Activated CD4-positive, alpha-beta T cell treated with anti-CD3 and anti-CD28 coated beads, Interleukin-2, amount 10 ng/mL, durations not matched to agents 24 days and 14 days (primary cell): ENCODE measurements around the gene TLR6. TPM values are rescaled to one million over a fixed set of nuclear protein-coding genes. Genes with fewer than 3 reads are reported as not detected.
"Not testable (repeated sequence)": the region's sequence is repeated elsewhere in the genome, so short reads cannot be mapped to it uniquely, and the experiment has no call there.

Experiments
- DNase-seq: peaks from one replicate; pipeline ENCODE4 v3.0.0; 2022
- H3K27ac Mint-ChIP-seq: one replicate; pipeline ENCODE4 v1.8.0; 2022; ENCODE audit warnings: mild to moderate bottlenecking, mixed read lengths
- H3K27me3 Mint-ChIP-seq: one replicate; pipeline ENCODE4 v1.8.0; 2022; ENCODE audit warnings: mixed read lengths
- H3K36me3 Mint-ChIP-seq: one replicate; pipeline ENCODE4 v1.8.0; 2022; ENCODE audit warnings: low read depth, mild to moderate bottlenecking, mixed read lengths
- H3K4me1 Mint-ChIP-seq: one replicate; pipeline ENCODE4 v1.8.0; 2021; ENCODE audit warnings: mixed read lengths
- H3K4me3 Mint-ChIP-seq: one replicate; pipeline ENCODE4 v1.8.0; 2022; ENCODE audit warnings: mild to moderate bottlenecking, moderate library complexity, mixed read lengths
- H3K9me3 Mint-ChIP-seq: one replicate; pipeline ENCODE4 v1.8.0; 2021; ENCODE audit warnings: mixed read lengths
- intact Hi-C: fragments of 100-400 bp; cut with micrococcal nuclease; formaldehyde crosslinking; loops from one replicate; pipeline ENCODE4 v1.15.1; 2023
- total RNA-seq: library from RNA; stranded (reverse); gene quantifications from 2 replicates; pipeline ENCODE4 v1.2.3, GENCODE V29; 2022

Gene TLR6
- total RNA-seq, 1 donor from 2014 or later = 1.1 TPM

- Mint-ChIP-seq H3K4me3 (no peak overlapping the region), H3K27ac (no peak overlapping the region)
- intact Hi-C loops = no loop called here
Observed at GRCh38 chr4:38822748-38823303, 33.8 kb downstream of the TLR6 start.

GRCh38 chr4:38821739-38822138, 34.9 kb downstream of the TLR6 start:
- Mint-ChIP-seq H3K4me1 (peaks cover 22% of the 10 kb centered on the region), H3K9me3 (peaks cover 29% of the 10 kb centered on the region), H3K27me3 (no peaks in the 10 kb centered on the region), H3K27ac (no peak overlapping the region), H3K4me3 (no peak overlapping the region), H3K36me3 (peaks cover 8% of the 10 kb centered on the region)
- intact Hi-C loops = no loop called here
- DNase-seq = no peak

More at GRCh38 chr4:38822748-38823303, 33.8 kb downstream of the TLR6 start:
- Mint-ChIP-seq H3K27me3 (no peaks in the 10 kb centered on the region), H3K4me1 (peaks cover 22% of the 10 kb centered on the region), H3K9me3 (peaks cover 29% of the 10 kb centered on the region), H3K36me3 (peaks cover 8% of the 10 kb centered on the region)
- DNase-seq = no peak

- Mint-ChIP-seq H3K4me3 (no peak overlapping the region), H3K9me3 (peaks cover 33% of the 10 kb centered on the region), H3K27ac (peak overlapping the region; percentile 8), H3K36me3 (peaks cover 8% of the 10 kb centered on the region), H3K4me1 (peaks cover 22% of the 10 kb centered on the region), H3K27me3 (peaks cover 4% of the 10 kb centered on the region)
- intact Hi-C loops = no loop called here
- DNase-seq = no peak
Observed at GRCh38 chr4:38820329-38821061, 36.1 kb downstream of the TLR6 start.

GRCh38 chr4:38819569-38819968, 37.0 kb downstream of the TLR6 start:
- peaks cover 8% of the 10 kb centered on the region for H3K36me3 Mint-ChIP-seq
- DNase-seq = peak; percentile 53
- intact Hi-C loops = loop anchor here (1.0 to 5.0 kb wide), 2 partner anchors 15 to 68 kb away; partner anchors contain the start of gene TLR1
- peak overlapping the region; percentile 41 for H3K27ac Mint-ChIP-seq
- H3K27me3 Mint-ChIP-seq = peaks cover 4% of the 10 kb centered on the region
- H3K4me1 Mint-ChIP-seq = peaks cover 22% of the 10 kb centered on the region
- peaks cover 32% of the 10 kb centered on the region for H3K9me3 Mint-ChIP-seq
- H3K4me3 Mint-ChIP-seq = peak overlapping the region; percentile 7

GRCh38 chr4:38818441-38818976, 38.1 kb downstream of the TLR6 start:
- Mint-ChIP-seq H3K4me3 (no peak overlapping the region), H3K9me3 (peaks cover 30% of the 10 kb centered on the region), H3K4me1 (peaks cover 22% of the 10 kb centered on the region), H3K27me3 (peaks cover 4% of the 10 kb centered on the region), H3K36me3 (peaks cover 7% of the 10 kb centered on the region), H3K27ac (no peak overlapping the region)
- peak; percentile 49 for DNase-seq
- intact Hi-C loops = loop anchor here (5.0 kb wide), 1 partner anchor 69 kb away; no protein-coding TSS in a partner anchor

DNA sequence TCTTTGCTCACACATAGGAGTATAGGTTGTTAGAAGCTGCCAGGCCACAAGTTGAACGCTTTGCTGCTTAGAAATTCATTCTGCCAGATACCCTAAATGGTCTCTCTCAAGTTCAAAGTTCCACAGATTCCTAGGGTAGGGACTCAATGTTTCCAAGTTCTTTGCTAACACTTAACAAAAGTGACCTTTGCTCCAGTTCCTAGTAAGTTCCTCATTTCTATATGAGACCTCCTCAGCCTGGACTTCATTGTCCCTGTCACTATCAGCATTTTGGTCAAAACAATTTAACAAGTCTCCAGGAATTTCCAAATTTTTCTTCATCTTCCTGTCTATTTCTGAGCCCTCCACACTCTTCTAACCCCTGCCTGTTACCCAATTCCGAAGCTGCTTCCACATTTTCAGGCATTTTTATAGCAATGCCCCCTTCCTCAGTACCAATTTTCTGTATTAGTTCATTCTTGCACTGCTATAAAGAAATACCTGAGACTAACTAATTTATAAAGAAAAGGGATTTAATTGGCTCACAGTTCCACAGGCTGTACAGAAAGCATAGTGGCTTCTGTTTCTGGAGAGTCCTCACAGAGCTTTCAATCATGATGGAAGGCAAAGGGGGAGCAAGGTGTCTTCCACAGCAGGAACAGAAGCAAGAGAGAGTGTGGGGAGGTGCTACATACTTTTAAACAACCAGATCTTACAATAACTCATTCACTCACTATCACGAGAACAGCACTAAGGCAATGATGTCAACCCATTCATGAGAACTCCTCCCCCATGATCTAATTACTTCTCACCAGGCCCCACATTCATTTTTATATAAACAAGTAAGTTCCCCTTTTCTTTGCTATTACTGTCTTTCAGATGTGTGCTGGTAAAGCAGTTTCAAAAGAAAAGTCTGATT, 40.5 kb downstream of the TLR6 start:
- intact Hi-C loops = loop anchor here (5.0 kb wide), 1 partner anchor 71 kb away; no protein-coding TSS in a partner anchor
- Mint-ChIP-seq H3K4me1 (peaks cover 23% of the 10 kb centered on the region), H3K36me3 (no peaks in the 10 kb centered on the region), H3K27me3 (peaks cover 4% of the 10 kb centered on the region), H3K27ac (no peak overlapping the region), H3K4me3 (no peak overlapping the region), H3K9me3 (peaks cover 22% of the 10 kb centered on the region)
- DNase-seq = peak; percentile 42

GRCh38 chr4:38814386-38814785, 42.2 kb downstream of the TLR6 start:
- no peak for DNase-seq
- H3K9me3 Mint-ChIP-seq = peaks cover 22% of the 10 kb centered on the region

DNA sequence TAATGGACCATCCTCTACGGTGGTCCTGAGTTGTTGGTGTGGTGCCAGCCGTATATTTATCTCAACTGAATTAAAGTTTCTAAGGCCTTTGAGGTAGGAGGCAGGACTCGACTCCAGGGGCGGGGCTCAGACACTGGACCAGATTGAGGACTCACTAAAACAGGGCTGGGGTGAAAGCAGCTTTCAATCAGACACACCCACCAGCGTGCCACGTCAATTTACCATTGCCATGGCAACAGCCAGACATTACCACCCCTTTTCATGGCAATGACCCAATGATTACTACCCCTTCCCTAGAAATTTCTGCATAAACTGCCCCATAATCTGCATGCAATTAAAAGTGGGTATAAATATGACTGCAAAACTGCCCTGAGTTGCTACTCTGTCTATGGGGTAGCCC, 45.3 kb downstream of the TLR6 start:
- Mint-ChIP-seq H3K36me3 (no peaks in the 10 kb centered on the region), H3K27ac (no peak overlapping the region), H3K4me3 (no peak overlapping the region), H3K4me1 (peaks cover 2% of the 10 kb centered on the region), H3K9me3 (peaks cover 16% of the 10 kb centered on the region), H3K27me3 (peaks cover 3% of the 10 kb centered on the region)
- peak; percentile 50 for DNase-seq
- intact Hi-C loops = no loop called here

More at GRCh38 chr4:38814386-38814785, 42.2 kb downstream of the TLR6 start:
- Mint-ChIP-seq H3K36me3 (no peaks in the 10 kb centered on the region), H3K27ac (no peak overlapping the region), H3K4me1 (peaks cover 8% of the 10 kb centered on the region), H3K27me3 (peaks cover 4% of the 10 kb centered on the region), H3K4me3 (no peak overlapping the region)
- intact Hi-C loops = no loop called here

GRCh38 chr4:38807462-38807861, 49.2 kb downstream of the TLR6 start:
- intact Hi-C loops, H3K9me3 Mint-ChIP-seq, H3K27ac Mint-ChIP-seq, H3K4me3 Mint-ChIP-seq, H3K27me3 Mint-ChIP-seq, H3K36me3 Mint-ChIP-seq: not testable (repeated sequence)
- peak; percentile 48 for DNase-seq
- H3K4me1 Mint-ChIP-seq = peaks cover 27% of the 10 kb centered on the region

DNA sequence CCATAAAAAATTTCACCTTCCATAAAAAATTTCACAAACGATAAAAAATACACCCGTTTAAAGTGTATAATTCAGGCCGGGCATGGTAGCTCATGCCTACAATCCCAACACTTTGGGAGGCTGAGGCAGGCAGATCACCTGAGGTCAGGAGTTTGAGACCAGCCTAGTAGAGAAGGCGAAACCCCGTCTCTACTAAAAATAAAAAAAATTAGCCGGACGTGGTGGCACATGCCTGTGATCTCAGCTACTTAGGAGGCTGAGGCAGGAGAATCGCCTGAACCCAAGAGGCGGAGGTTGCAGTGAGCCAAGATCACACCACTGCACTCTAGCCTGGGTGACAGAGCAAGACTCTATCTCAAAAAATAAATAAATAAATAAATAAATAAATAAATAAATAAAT, 50.4 kb downstream of the TLR6 start:
- H3K27me3 Mint-ChIP-seq, DNase-seq, intact Hi-C loops, H3K4me3 Mint-ChIP-seq, H3K27ac Mint-ChIP-seq: not testable (repeated sequence)
- Mint-ChIP-seq H3K9me3 (peaks cover 13% of the 10 kb centered on the region), H3K36me3 (peaks cover 21% of the 10 kb centered on the region), H3K4me1 (peaks cover 29% of the 10 kb centered on the region)

DNA sequence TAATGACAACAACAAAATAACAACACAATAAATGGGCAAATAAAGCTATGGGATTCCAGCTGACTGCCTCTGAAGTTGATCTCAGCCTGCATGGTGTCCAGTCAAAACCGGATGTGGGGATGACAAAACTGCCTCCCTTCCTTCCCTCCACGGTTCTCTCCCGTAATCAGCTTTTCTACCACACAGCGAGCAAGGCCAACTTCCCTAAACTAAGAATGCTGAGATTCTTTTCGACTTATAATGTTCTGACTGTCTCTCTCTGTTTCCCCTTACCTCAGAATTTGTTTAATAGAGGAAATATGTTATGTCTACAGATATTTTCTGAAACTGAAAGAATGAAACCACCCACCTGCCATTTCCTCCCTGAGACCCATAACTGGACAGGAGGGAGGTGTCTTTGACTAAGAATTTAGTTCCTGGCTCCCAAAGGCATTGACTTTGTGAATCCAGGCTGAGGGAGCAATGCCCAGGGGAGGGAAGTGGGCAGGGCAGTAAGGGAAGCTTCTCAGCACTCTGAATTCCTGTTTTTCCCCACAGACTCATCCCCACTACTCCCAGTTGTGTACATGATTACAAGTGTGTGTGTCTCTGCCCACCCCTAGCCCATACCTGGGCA, 51.0 kb downstream of the TLR6 start:
- H3K4me3 Mint-ChIP-seq = peak overlapping the region; percentile 81
- peaks cover 27% of the 10 kb centered on the region for H3K36me3 Mint-ChIP-seq
- intact Hi-C loops = loop anchor here (2.0 kb wide), 2 partner anchors 47 to 673 kb away; no protein-coding TSS in a partner anchor
- peak; percentile 73 for DNase-seq
- H3K27me3 Mint-ChIP-seq = no peaks in the 10 kb centered on the region
- H3K9me3 Mint-ChIP-seq = peaks cover 18% of the 10 kb centered on the region
- peaks cover 29% of the 10 kb centered on the region for H3K4me1 Mint-ChIP-seq
- peak overlapping the region; percentile 83 for H3K27ac Mint-ChIP-seq

DNA sequence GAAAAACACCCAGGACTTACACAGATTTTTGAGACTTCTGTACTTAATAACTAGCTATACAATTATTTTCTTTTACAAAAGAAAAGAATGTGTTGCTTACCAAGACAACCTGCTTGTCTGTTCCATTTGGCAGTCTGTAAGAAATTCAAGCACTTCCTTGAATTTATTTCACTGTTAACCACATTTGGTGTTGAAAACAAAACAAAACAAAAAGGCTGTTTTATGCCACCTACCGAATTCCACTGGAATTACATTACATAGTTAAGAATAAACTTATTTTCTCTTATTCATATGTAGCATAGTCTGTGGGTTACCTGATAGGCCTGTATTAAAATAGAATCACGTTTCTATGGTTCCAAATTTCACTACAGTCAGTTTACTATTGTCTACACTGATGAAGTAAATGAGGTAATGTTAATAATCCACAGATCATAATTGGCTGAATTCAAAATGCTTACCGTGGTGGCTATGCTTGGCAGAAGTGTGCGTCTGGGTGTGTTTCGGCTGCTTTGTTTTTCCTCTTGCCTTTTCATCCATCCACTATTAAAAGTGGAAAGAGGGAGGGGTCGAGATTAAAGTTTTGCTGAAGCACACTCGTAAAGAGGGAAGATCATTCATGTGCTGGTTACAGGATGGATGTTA, 51.8 kb downstream of the TLR6 start, which contains the start of gene TLR1:
TSS of gene TLR1 (minus strand) at position 138 of the 642 bp plus-strand sequence. CDS start 5,960 bp downstream, outside the sequence.
- DNase-seq = peak; percentile 79
- peaks cover 27% of the 10 kb centered on the region for H3K9me3 Mint-ChIP-seq
- peak within 1 kb of the TSS; percentile 81 for H3K4me3 Mint-ChIP-seq
- H3K36me3 Mint-ChIP-seq = peaks cover 36% of the 10 kb centered on the region
- H3K27ac Mint-ChIP-seq = peak within 1 kb of the TSS; percentile 86
- H3K27me3 Mint-ChIP-seq = no peaks in the 10 kb centered on the region
- peaks cover 29% of the 10 kb centered on the region for H3K4me1 Mint-ChIP-seq
- intact Hi-C loops = loop anchor here (1.0 to 5.0 kb wide), 5 partner anchors 15 to 672 kb away; partner anchors contain the start of gene TLR6
